ENCODE results near the gene FSD2. TPM values are rescaled to one million over a fixed set of nuclear protein-coding genes. Genes with fewer than 3 reads are reported as not detected.

The FSD2 gene
- total RNA-seq, 1 experiment from 2014 or later = not detected

- no peak for DNase-seq
- H3K4me3 Mint-ChIP-seq = no peak overlapping the region
These were observed 23.4 kb upstream of the FSD2 start for GRCh38 chr15:82829234-82829633.

More at GRCh38 chr15:82829234-82829633, 23.4 kb upstream of the FSD2 start:
- Histone ChIP-seq H2AFZ (ENCODE audit: low read length) (no peak overlapping the region), H4K91ac (ENCODE audit: insufficient read length, low read depth, low read length) (no peak overlapping the region), H3T11ph (ENCODE audit: low read length) (no peak overlapping the region), H3K4me1 (ENCODE audit: insufficient read depth, low read length) (no peaks in the 10 kb centered on the region), H3K9me3 (ENCODE audit: control insufficient read depth, low read depth, low read length) (no peaks in the 10 kb centered on the region), H3K9ac (ENCODE audit: extremely low read depth, insufficient read length, low read length) (no peak overlapping the region), H3K79me2 (ENCODE audit: insufficient read depth, low read length) (no peaks in the 10 kb centered on the region), H2AK5ac (ENCODE audit: insufficient read length, low read length) (no peak overlapping the region), H3K14ac (ENCODE audit: insufficient read depth, low read length) (no peak overlapping the region), H3K27me3 (ENCODE audit: insufficient read depth, low read length) (no peaks in the 10 kb centered on the region), H3K4ac (ENCODE audit: low read depth, low read length) (no peak overlapping the region), H4K5ac (ENCODE audit: insufficient read length, low read depth, low read length) (no peak overlapping the region), H4K8ac (replicated peaks; ENCODE audit: insufficient read length, low read depth, low read length) (no peak overlapping the region), H2BK120ac (ENCODE audit: low read depth, low read length, poor library complexity, severe bottlenecking) (no peak overlapping the region), H2BK12ac (ENCODE audit: insufficient read length, low read depth, low read length) (no peak overlapping the region), H3K18ac (ENCODE audit: insufficient read length, low read depth, low read length) (no peak overlapping the region), H4K20me1 (ENCODE audit: control insufficient read depth, insufficient read depth, insufficient read length) (no peaks in the 10 kb centered on the region), H3K23me2 (ENCODE audit: insufficient read length, low read depth, low read length, poor library complexity, severe bottlenecking) (no peaks in the 10 kb centered on the region), H3K4me2 (ENCODE audit: insufficient read depth, insufficient read length, low read length) (no peak overlapping the region), H3K23ac (ENCODE audit: insufficient read length, low read depth, low read length) (no peak overlapping the region), H2BK5ac (ENCODE audit: insufficient read length, low read length) (no peak overlapping the region), H3K79me1 (ENCODE audit: insufficient read depth, low read depth, low read length, poor library complexity, severe bottlenecking) (no peaks in the 10 kb centered on the region), H2BK15ac (ENCODE audit: low read depth, low read length) (no peak overlapping the region), H3K56ac (ENCODE audit: insufficient read length, low read depth, low read length) (no peak overlapping the region), H2BK20ac (ENCODE audit: low read depth, low read length, poor library complexity, severe bottlenecking) (no peak overlapping the region), H3K27ac (ENCODE audit: insufficient read length, low read depth, low read length) (no peak overlapping the region)
- H3K27me3 Mint-ChIP-seq (ENCODE audit: low read depth) = no peaks in the 10 kb centered on the region; the same call in 1 of the 2 replicates
- WGBS (ENCODE audit: extremely low coverage, insufficient read length, low lambda C conversion rate) = no CpG with 5 or more reads among the region's 4 CpGs
- H3K36me3 Mint-ChIP-seq (ENCODE audit: insufficient read depth in 1 of 3, low read depth in 3 of 3) = peaks cover 13 to 58% (median 34%) of the 10 kb centered on the region in 3 experiments; a peak in 6 of 7 replicates
- H3K4me1 Mint-ChIP-seq = no peaks in the 10 kb centered on the region
- no peak overlapping the region for H3K27ac Mint-ChIP-seq
- no peaks in the 10 kb centered on the region for H3K9me3 Mint-ChIP-seq
- TF ChIP-seq CTCF (conservative IDR thresholded peaks at IDR 0.05) = no peak
